Measurements from ENCODE around the gene GPR37.

DNA sequence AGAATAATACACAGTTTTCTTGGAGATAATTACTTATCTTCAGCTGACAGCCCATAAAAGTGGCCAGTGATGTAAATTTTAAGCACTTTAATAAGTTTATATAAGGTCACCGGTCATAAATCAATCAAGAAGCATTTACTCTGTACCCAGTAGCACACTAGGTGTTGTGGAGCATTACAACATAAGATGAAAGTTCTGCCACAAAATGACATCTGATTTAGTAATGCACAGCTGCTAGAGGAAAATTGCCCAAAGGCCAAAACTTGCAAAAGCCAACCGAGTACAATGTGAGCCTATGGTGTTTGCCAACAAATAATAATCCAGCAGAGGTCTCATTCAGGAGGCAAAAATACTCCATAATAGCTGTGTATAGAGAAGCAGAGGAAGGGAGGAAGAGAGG is 63.6 kb downstream of the GPR37 start:
- TF ChIP-seq, protein P1, sequence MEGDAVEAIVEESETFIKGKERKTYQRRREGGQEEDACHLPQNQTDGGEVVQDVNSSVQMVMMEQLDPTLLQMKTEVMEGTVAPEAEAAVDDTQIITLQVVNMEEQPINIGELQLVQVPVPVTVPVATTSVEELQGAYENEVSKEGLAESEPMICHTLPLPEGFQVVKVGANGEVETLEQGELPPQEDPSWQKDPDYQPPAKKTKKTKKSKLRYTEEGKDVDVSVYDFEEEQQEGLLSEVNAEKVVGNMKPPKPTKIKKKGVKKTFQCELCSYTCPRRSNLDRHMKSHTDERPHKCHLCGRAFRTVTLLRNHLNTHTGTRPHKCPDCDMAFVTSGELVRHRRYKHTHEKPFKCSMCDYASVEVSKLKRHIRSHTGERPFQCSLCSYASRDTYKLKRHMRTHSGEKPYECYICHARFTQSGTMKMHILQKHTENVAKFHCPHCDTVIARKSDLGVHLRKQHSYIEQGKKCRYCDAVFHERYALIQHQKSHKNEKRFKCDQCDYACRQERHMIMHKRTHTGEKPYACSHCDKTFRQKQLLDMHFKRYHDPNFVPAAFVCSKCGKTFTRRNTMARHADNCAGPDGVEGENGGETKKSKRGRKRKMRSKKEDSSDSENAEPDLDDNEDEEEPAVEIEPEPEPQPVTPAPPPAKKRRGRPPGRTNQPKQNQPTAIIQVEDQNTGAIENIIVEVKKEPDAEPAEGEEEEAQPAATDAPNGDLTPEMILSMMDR (IDR thresholded peaks at IDR 0.05; ENCODE audit: insufficient read depth, low read depth, low read length) = no peak
- TF ChIP-seq EZH2 (IDR thresholded peaks at IDR 0.05; ENCODE audit: insufficient read depth, low read length) = no peak
